Measurements from ENCODE around the gene SH3BP2. TPM values are rescaled to one million over a fixed set of nuclear protein-coding genes. Genes with fewer than 3 reads are reported as not detected.

SH3BP2 gene
- total and polyA plus RNA-seq, 10 of the 15 experiments (the other 5 are each of a cell fraction or from before 2014, with no cell fraction given) = 1.1 to 61.8 (median 23.9) TPM

- peaks cover 21 to 28% of the 10 kb centered on the region in 2 experiments for H3K36me3 ChIP-seq (ENCODE audit: control insufficient read depth in 2 of 2, insufficient read depth in 2 of 2, low read length in 1 of 2)
- H3K27ac ChIP-seq (ENCODE audit: control insufficient read depth, insufficient read depth) = peak overlapping the region; percentile 91
- FAIRE-seq (no peak), DNase-seq (ENCODE audit: low read depth, low spot score) (no peak), ATAC-seq (no peak)
- BruUV-seq (replicated peaks) = no TSS peak
- H3K79me2 ChIP-seq (ENCODE audit: control insufficient read depth, insufficient read depth, low read length) = peaks cover 21% of the 10 kb centered on the region
- no peaks in the 10 kb centered on the region for H3K27me3 ChIP-seq (replicated peaks in 1 of 2; ENCODE audit: control insufficient read depth in 2 of 2, insufficient read depth in 2 of 2, low read length in 1 of 2)
- no peaks in the 10 kb centered on the region; the same call in 2 of the 3 replicates for H3K9me3 ChIP-seq (replicated peaks; ENCODE audit: control insufficient read depth, insufficient read depth, low read length)
- WGBS (ENCODE audit: insufficient coverage, insufficient replicate concordance, low lambda C conversion rate, missing lambda C conversion rate) = 91% methylated on average over 27 of the region's 28 CpGs
- no peaks in the 10 kb centered on the region for H4K20me1 ChIP-seq (ENCODE audit: control insufficient read depth, insufficient read depth)
- CTCF ChIA-PET = interaction anchor here (0.5 to 1.2 kb wide), 3 partner anchors 43 to 226 kb away, joined by 3 read pairs; no protein-coding TSS in a partner anchor
- SMC1A ChIA-PET (ENCODE audit: uncharacterized antibody, unreplicated experiment) = interaction anchor here (4.3 kb wide), 1 partner anchor 48 kb away, joined by 31 read pairs; no protein-coding TSS in a partner anchor
- RAD21 ChIA-PET (ENCODE audit: unreplicated experiment) = interaction anchor here (0.6 to 4.7 kb wide), 4 partner anchors 10 to 49 kb away, joined by 4 to 29 read pairs (median 20); no protein-coding TSS in a partner anchor
- peaks cover 47% of the 10 kb centered on the region for H3K4me1 ChIP-seq (ENCODE audit: control insufficient read depth, insufficient read depth, low read length)
- H2AFZ ChIP-seq (ENCODE audit: control insufficient read depth, low read depth, low read length) = no peak overlapping the region
- H3K4me2 ChIP-seq (ENCODE audit: control insufficient read depth, insufficient read depth) = no peak overlapping the region
- in situ Hi-C loops (cut with MboI) = no loop called here
- intact Hi-C loops (cut with micrococcal nuclease; ENCODE audit: unreplicated experiment) = loop anchor here (5.0 kb wide), 1 partner anchor 32 kb away; no protein-coding TSS in a partner anchor
- H3K4me3 ChIP-seq = peak overlapping the region; percentile 10; the same call in 1 of the 2 replicates
- no peak overlapping the region for H3K9ac ChIP-seq (ENCODE audit: control insufficient read depth, insufficient read depth, low read length)
- POLR2A ChIA-PET = interaction anchor here (0.5 to 2.8 kb wide), 4 partner anchors 11 to 209 kb away, joined by 3 to 18 read pairs (median 12); partner anchors contain the start of gene TNIP2
- TF ChIP-seq RUNX3 (IDR thresholded peaks at IDR 0.05; ENCODE audit: low read length) = no peak
- TF ChIP-seq ZNF592 (IDR thresholded peaks at IDR 0.05) = peak; percentile 17; the same call in 1 of the 2 replicates
Measured at GRCh38 chr4:2744576-2745270, 48.2 kb upstream of the SH3BP2 start.
